NCI-H187 treated with DMSO at 0.1 percent for 48 hours (cell line): ENCODE results near the gene ARHGAP15.

Experiments used
- DNase-seq: peaks from one replicate; lab custom pipeline; 2025; lab: John Stamatoyannopoulos, UW

ARHGAP15 gene

DNA sequence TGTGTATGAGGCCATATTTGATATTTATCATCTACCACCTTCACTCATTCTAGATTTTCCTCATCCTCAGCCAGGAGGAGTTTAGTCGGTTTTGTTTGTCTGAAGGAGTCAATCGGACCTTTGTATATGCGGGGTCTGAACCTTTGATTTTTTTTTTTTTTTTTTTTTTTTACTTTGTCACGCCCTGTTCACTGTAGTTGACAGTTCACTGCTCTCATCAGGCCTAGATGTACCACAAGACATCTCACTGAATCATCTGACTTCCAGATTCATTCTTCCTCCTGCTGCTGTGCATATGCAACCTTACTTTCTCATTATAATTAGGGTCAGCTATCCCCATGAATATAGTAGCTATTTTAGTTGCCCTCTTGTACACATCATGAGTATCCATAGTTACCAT, 133.2 kb downstream of the ARHGAP15 start:
- DNase-seq = no peak

DNA sequence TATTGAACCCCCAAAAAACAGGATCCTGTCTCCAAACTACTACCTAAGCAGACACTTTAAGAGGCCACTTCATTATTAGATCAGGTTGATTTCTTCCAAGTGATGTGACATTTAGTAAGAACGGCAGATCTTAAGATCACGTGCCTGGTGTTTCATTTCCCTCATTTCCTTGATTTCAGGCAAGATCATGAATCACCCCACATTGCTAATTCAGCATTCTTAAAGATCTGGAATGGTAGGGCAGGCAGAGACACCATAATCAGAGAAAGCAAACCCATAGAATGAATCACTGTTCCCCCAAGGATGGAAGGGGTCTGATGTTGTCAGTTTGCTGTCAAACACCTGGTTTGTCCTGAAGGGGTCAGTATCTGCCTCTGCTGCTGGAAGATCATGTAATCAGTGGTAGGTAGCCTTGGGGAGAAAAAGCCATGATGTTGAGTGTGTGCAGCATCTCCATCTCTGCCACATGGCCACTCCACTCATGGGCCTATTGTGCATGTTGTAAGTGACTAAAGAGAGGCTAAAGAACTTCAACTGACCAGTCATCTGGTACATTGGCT, 133.9 kb downstream of the ARHGAP15 start:
- DNase-seq = no peak

DNA sequence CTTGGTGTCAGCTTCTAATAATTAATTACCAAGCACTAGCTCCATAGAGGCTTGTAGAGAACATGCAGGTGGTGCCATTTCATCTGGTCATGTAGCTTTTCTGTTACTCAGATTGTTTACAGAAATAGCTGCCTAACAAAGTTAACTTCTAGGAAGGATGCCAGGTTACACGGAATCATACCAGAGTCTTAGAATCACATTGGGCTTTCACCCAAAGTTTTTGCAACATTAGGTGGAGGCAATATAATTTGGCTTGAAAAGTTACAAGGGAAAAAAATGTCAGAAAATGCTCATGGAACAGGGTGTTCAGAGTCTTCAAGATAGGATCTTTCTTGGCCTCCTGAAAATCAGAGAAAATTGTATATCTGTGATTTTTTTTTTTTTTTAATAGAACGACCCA, 135.6 kb downstream of the ARHGAP15 start:
- no peak for DNase-seq

DNA sequence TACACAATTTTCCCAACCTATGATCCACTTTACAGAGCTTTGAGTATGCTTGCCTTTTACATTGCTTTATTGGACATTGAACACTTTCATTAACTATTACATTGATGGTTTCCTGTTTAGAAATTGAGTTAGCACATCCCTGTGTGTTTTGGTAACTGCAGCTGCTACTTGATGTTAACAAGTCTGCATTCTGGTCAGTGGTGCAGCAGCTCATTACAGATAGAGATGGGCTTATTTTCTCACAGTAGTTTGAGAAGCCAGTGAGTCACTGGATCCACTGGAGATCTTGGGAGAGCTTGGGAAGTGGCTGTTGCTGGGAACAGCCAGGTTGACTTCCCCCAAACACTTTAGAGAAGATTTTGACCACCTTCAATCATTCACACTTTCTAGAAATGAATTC, 150.5 kb downstream of the ARHGAP15 start:
- DNase-seq = no peak

DNA sequence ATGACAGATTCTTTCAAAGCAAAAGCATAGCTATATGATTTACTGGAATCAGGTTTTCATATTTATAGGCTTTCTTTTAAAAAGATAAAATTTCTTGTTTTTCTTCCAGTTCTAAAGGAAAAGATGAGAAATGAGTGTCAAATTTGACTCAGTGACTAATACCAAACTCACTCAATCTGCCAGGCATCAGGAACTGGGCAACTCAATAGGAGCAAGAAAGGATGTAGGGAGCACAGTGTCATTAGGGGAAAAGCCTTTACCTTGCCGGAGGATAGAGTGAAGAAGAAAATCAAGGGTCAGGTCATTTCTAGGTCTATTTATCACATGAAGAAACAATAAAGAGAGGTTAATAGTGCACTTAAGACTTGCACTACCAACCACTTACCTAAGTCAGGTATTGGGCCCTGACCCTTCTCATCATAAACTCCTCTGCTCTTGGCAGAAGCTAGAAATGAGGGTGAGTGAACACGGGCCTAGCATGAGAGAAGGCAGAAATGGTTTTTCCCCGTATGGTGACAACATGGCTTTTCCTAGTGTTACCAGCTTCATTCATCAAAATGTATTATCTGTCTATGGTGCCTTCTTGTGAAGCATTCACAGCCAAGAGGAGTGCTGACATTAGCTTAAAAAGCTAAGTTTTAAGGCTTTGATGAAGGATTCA, 151.0 kb downstream of the ARHGAP15 start:
- DNase-seq = no peak

DNA sequence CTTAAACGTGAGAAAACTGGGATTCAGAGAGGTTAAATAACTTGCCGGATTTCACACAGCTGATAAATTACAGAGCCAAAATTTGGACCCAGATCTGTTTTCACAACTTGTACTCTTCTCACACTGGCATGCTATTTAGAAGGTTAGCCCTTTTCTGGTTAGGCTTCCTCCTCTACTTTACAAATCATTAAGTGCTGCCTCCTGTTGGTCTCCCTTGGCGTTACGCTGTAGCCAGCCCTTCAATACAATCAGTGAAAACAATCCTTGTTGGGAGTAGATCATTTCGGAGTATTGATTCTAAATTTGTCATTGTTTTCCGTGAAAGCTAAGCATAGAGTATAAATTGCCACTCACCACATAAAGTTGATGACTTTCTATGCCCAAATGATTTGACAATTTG, 153.5 kb downstream of the ARHGAP15 start:
- no peak for DNase-seq

DNA sequence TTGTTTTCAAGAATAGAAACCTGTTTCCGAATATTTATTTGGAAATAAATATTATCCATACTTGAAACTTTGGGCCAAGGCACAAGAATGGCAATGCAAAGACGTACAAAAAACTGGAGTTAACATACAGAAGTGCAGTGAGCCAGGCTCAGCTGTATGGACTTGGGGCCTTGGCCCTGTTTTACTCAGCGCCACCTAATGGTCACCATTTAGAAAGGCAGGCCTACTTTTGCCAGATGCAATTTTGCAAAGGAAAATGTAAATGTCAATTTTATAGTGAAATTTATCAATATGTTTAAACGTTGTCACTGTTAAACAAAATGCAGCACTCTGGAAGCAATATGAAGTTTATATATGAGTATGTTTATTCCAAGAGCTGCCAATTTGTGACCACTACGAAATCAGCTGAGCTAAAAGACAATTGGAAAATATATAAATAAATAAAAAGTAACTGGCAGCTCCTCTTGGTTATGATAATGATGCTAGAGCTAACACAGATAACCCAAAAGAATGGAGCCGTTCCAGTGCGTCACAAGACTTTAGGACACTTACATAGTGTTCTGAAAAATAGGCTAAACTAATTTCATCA, 155.0 kb downstream of the ARHGAP15 start:
- DNase-seq = no peak

DNA sequence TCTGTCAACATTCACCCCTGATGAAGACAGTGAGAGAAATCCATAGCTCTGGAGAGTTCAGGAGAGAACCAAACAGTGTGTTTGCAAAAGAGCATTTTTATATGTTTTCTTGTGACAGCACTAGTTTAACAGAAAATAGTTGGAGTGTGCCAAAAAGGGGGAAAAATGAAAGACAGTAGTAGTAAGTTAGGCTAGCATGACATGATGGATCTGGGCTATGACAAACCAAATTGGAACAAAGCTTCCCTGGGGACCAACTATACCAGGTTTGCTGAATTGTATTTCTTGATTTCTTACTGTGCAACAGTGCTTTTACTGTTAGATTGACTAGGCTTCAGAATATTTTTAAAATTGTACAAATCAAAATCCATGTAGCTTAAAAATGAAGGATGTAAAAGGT, 159.8 kb downstream of the ARHGAP15 start:
- DNase-seq = no peak

DNA sequence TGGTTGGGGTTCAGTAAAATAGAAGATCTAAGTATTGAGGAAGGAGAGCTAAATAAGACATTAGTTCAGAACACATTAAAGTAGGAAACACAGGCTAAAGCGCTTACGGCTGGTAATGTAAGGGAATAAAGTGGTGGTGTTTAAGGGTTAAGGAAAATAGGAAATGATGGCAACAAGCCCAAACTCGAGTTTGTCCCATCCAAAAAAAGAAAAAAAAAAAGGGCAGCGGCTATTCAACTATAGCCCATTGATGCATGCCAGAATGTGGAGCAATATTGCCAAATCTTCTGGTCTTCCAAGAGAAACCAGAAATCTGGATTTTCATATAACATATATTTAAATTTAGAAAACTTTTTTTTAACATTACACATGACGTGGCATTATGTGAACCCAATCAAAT, 161.0 kb downstream of the ARHGAP15 start:
- no peak for DNase-seq

DNA sequence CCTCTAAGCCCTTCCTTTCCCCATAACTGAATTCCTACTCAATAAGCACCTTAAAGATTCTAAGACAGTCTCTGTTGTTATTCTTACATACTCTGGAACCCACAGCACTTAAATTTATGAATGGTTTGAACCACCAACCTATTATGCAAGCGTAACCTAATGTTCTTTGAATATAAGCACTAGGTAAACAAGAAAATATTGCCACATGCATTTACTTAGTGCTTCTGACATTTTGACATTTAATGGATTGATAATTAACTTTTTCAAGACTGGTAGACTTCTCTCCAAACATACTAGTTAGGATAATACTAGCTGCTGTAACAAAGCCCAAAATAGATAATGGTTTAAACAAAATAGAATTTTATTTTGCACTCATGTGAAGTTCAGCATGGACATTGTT, 164.8 kb downstream of the ARHGAP15 start:
- DNase-seq = no peak

DNA sequence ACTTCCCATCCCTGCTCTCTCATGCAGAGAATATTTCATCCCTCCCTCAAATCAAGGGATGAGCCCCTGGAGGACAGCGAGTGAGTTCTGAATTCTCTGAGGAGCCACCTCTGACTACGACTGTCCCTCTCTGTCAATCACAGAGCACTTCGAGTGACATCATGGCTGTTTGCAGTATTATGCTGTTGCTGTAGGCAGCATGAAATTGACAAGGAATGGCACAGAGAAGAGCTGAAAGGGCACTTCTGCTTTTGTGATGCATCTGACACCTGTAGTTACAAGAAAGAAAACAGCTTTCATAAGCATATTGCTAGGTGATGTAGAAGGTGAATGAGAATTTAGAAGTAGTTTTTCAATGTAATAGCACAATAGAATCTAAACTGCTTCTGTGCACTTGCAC, 166.9 kb downstream of the ARHGAP15 start:
- DNase-seq = no peak

DNA sequence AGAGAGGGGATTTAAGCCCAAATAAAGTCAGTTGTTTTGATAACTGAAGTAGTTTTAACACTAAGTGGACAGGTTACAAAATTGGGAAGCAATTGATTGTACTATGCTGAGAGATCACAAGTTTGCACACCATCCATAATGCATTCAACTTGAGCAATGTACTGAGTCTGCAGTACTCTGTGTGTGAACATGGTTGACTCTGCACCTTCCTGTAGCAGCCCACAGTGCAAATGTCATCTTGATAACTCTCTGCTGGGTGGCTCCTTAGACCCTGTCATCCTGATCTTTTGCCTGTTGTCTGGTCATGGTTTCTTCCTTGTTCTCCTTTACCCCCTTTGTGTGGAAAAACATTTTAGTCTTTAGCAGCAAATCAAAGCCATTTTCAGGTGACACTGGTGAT, 168.0 kb downstream of the ARHGAP15 start:
- no peak for DNase-seq

DNA sequence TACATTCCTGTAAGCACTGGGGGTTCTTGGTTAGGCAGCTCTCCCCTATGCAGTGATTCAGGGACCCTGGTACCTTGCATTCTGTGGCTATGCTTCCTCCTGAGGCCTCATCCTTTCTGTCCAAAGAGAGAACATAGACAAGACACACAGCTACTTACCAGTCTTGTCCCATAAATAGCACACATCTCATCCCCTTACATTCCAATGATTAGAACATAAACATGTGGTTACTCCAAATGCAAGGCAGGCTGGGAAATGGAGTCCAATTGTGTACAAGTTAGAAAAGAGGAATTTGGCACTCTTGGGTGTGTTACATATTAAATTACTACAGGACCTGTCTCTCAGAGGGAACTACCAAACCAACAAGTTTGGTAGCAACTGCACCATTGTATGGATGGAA, 171.3 kb downstream of the ARHGAP15 start:
- DNase-seq = no peak

DNA sequence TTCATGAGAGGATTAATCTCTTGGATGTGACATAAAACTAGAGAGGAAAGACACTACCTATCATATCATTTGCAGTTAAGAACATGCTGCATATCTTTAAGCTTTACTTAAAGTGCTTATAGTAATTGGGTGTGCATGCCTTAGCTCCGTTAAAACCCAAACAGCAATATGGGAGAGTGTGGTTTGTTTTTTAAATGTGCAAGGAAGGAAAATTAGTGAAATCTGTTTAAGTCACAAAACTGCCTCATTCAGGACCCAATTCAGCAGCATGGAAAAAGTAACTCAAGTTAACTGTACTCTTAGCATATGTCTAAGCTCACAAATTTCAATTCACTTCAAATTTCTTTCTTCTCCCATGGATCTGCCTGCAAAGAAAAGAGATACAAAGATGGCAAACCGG, 182.2 kb downstream of the ARHGAP15 start:
- no peak for DNase-seq

DNA sequence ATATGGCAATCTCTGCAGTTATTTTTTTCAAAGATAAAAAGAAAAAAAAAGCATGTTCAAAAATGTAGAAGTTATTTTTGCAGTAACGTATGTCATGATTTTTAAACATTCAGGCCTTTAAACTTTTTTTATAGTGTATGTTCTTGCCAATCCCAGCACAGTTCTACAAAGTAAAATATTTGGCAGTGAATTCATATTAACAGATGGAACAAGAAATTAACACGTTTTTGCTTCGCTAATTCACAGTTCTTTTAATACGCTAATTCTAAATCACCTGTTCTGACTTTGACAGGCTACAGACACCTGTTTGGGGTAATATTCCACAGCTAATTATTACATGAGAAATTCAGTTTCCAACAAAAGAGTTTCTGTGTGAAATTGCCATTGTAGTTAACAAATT, 183.2 kb downstream of the ARHGAP15 start:
- no peak for DNase-seq

DNA sequence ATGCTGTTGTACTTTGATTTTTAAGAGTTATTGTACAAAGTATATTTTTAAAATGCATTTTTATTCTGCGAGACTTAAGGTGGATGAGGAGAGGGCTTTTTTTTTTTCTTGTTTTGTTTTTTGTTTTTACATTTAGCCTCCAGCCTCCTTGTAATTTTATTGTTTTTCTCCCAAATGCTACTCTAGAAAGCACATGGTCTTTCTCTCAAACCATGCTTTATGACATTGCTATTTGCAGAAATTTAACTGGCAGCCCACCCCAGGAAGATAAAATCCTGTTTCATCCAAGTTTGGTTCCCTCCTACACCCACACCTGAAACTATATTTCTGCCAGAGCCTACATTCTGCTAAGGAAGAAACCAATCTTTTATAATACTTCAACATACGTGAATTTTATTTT, 184.6 kb downstream of the ARHGAP15 start:
- DNase-seq = no peak

DNA sequence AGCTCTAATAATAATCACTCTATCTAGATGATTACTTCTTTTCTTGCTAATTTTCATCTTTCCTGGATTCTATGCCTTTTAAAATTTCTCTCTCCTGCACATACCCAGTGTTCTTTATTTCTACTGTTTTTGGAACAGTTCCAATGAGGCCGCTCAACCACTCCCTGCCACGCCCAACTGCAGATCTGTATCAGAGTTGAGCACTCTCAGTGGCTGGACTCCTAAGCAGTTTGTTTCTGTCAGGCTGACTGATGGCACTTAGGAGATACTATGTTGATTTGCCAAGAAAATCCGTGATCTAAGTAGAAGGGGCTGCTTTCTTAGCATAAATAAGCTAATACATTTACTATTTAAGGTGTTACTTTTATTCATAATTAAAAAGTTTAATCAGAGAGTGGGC, 192.8 kb downstream of the ARHGAP15 start:
- no peak for DNase-seq

DNA sequence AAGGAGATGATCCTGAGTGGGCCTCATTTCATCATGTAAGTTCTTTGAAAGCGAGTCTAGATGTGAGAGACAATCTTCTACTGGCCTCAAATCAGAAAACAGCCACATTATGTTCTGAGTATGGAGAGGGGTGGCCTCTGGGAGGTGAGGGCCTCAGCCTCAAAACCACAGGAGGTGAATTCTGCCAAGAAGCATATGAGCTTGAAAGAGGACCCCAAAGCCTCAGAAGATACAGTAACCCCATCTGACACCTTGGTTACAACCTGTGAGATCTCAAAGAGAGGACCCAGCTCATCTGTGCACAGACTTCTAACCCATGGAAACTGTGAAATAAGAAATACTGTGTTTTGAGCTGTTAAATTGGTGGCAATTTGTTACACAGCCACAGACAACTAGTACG, 200.1 kb downstream of the ARHGAP15 start:
- DNase-seq = no peak

DNA sequence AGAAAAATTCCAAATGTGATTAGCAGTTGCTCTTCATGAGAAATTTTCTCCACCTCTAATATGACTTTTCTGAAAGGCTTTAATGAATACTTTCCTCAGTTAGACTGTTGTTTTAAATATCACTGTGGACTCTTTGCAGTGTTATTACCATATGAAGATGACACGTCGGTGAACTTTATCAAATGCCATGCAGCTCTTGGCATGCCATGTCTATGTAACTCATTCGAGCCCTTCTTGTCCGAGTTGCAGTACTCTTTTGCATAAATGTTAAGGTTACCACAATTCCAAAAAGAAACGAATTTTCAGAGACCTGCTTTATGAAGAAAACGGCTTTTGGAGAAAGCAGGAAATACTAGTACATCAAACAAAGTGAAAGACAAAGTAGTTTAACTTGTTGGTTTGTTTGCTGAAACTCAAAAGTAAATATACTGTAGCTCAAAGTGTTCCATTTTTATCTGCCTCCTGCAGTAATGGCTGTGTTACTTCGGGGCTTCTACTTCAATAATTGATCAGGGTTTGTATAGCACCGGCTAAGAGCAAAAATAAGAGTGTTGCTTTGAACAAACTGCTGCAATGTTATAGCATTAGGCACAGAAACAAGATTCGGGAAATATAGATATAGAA, 204.1 kb downstream of the ARHGAP15 start:
- DNase-seq = no peak

DNA sequence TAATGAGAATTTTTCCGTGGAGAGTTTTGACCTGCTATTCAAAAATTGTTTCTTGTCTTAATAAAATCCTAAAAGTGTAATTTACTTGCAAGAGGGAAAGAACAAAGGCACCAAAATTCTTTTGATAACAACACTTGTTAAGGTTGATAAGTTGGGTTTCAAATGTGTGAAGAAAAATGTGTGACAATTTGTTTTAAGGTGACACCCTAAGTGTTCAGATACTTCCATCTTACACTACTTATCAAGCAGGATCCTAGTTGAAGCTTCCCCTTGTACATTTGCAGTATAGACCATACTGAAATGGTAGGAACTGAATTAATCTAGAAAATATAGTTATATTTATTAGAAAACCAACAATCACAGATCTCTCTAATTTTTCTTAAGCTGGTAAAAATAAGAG, 204.6 kb downstream of the ARHGAP15 start:
- DNase-seq = no peak

DNA sequence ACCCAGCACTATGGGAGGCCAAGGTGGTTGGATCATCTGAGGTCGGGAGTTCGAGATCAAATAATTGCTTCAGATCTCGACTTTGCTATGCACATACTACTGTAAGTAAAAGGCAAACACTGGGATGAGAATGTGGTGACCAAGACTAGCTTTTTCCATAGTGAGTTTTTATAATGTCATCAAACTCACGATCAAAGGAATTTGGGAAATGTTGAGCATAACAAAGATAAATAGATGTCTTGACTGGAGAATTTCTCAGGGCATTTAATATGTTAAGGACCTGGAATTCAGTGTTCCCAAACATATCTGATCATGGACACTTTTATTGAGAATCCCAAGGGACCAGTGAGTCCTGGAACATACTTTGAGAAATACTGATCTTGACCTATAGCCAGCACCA, 205.6 kb downstream of the ARHGAP15 start:
- no peak for DNase-seq

DNA sequence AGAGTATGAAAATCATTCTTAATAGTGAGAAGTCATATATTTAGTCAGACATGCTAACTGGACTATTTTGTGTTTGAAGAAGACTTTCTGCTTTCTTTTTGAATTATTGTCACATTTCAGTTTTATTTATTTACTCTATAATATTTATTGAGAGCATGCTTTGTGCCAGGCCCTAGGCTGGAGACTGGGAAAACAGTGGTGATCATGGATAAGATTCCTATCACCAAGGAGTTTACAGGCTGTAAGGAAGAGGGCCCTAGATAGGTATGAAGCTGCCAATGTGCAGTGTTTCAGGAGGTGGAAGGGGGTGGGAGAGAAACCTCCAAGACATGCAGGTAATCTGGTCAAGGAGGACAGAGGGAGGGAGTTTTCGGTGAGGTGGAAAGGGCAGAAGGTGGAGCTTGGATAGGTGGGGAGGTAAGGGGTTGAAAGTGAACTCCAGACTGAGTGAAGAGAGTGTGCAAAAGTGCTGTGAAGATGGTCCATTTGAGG, 207.5 kb downstream of the ARHGAP15 start:
- DNase-seq = no peak

DNA sequence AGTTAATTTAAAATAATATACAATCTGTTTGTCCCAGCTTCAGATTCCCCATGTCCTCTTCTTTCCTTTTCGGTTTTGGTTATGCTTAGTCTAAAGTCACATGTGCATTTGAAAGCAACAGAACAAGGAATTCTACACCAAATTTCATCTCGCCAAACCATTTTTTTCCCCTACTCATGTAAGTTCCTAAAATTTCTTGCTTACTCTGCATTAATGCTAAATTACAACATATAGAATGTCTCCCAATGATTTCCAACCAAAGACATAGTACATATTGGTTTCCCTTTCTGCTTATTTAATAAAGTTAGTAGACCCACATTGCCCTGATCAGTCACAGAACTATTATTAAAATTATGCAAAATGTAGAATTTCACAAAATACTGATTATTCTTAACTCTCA, 212.3 kb downstream of the ARHGAP15 start:
- no peak for DNase-seq
